ENCODE measurements around the gene RCC2.

DNA sequence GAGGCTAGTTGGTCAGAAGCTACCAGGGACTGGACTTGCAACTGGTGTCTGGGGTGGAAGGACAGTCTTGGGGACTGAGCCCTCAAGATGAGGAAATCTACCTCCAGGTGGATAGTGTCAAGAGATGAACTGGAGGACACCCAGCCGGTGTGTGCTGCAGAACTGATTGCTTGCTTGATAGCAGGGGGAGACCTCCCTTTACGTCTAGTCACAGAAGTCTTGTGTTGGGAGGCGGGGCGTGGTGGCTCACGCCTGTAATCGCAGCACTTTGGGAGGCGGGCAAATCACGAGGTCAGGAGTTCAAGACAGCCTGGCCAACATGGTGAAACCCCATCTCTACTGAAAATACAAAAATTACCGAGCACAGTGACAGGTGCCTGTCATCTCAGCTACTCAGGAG, 4.9 kb downstream of the RCC2 start:
- no peak for TF ChIP-seq GATA2 (IDR thresholded peaks at IDR 0.05; ENCODE audit: low read depth, low read length)
- TF ChIP-seq GATA3 (IDR thresholded peaks at IDR 0.05; ENCODE audit: low read depth, low read length) = no peak
